ENCODE measurements around the gene DDI2.

The DDI2 gene

DNA sequence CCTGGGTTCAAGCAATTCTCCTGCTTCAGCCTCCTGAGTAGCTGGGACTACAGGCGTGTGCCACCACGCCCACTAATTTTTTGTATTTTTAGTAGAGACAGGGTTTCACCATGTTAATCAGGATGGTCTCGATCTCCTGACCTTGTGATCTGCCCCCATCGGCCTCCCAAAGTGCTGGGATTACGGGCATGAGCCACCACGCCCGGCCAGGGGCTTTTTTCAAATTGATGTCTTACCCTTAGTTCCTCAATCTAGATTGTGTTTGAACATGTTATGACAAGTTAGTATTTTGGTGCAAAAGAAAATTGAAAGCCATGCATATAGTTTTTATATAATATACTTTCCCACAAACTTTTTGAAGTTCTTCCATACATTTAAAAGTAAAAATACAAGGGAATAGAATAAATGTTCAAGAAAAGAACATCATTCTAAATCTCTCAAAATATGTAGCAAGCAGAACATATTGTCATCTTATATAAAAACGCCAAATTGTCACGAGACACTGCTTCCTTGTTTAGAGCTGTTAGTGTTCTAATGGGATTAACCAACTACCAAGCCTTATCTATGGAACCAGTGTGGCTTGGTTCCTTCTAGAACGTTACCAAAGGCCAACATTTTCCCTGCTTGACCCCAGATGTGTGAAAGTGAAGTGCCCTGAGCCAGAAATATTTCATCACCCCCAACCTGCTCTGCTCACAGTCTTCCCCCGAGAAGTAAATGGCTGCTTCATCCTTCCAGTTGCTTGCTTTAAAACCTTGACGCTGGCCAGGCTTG, 57.3 kb downstream of the DDI2 start:
- Histone ChIP-seq H4K20me1 (0 out of 22 replicates have a peak, but pooled peaks cover 0 to 5% (median 0%) of the 10 kb centered on the region in 11 experiments), H3K4me1 (peaks cover 0 to 39% (median 6%) of the 10 kb centered on the region in 10 experiments; a peak in 9 of 20 replicates), H3K4me2 (peak overlapping the region in 3 of 11 experiments; percentile 19 to 74 (median 56); a peak in 5 of 22 replicates), H3K4me3 (no peak overlapping the region), H3K27ac (peak overlapping the region in 3 of 11 experiments; percentile 41 to 64 (median 41); a peak in 5 of 22 replicates), H3K36me3 (no peaks in the 10 kb centered on the region), H3K9ac (no peak overlapping the region; a peak in 1 of 22 replicates), H3K27me3 (no peaks in the 10 kb centered on the region), H3K9me3 (replicated peaks in 1 of 11) (peaks cover 0 to 4% (median 0%) of the 10 kb centered on the region in 11 experiments; a peak in 1 of 22 replicates)
- no peak for TF ChIP-seq Cebpa-rat (IDR thresholded peaks at IDR 0.05)

DNA sequence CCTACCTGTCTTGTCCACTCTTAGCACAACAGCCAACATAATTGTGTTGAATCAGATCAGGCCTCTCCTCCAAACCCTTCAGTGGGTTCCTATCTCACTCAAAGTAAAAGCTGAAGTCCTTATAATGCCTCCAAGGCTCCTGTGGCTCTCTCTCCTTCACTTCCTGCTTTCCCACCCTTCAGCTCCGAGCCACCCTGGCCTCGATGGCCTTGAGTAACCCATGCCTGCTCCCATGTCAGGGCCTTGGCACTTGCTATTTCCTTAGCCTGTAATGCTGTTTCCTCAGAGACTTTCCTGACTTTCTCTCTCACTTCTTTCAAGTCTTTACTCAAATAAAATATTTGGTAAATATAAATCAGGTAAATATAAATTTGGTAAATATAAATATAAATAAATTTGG, 58.8 kb downstream of the DDI2 start:
- H3K4me1 ChIP-seq, result peaks cover 0 to 54% (median 7%) of the 10 kb centered on the region in 10 experiments; a peak in 10 of 20 replicates
- no peaks in the 10 kb centered on the region for H3K27me3 ChIP-seq
- 0 out of 22 replicates have a peak overlapping the region, but pooled peaks of 1 of the 11 experiments have one; percentile 24 for H3K9ac ChIP-seq
- no peak overlapping the region for H3K4me3 ChIP-seq
- H4K20me1 ChIP-seq, result no peaks in the 10 kb centered on the region
- no peak overlapping the region for H3K27ac ChIP-seq
- peaks cover 0 to 7% (median 0%) of the 10 kb centered on the region in 11 experiments; a peak in 1 of 22 replicates for H3K9me3 ChIP-seq (replicated peaks in 1 of 11)
- H3K4me2 ChIP-seq, result peak overlapping the region in 2 of 11 experiments; percentile 23 to 74; a peak in 2 of 22 replicates
- H3K36me3 ChIP-seq, result no peaks in the 10 kb centered on the region
- no peak for TF ChIP-seq Cebpa-rat (IDR thresholded peaks at IDR 0.05)

GRCh38 chr1:15676688-15677661, 59.7 kb downstream of the DDI2 start:
- no peak for TF ChIP-seq Cebpa-rat (IDR thresholded peaks at IDR 0.05)
- H3K27ac ChIP-seq, result no peak overlapping the region
- H3K36me3 ChIP-seq, result no peaks in the 10 kb centered on the region

DNA sequence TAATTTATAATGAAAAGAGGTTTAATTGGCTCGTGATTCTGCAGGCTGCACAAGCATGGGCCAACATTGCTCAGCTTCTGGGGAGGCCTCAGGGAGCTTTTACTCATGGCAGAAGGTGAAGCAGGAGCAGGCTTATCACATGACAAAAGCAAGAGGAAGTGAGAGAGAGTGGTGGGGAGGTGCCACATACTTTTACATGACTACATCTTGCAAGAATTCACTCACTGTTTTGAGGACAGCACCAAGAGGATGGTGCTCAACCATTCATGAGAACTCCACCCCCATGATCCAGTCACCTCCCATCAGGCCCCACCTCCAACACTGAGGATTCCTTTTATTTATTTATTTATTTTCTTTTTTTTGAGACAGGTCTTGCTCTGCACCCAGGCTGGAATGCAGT, 61.3 kb downstream of the DDI2 start:
- Histone ChIP-seq H3K4me1 (peaks cover 23 to 80% (median 31%) of the 10 kb centered on the region in 10 experiments), H3K4me3 (no peak overlapping the region), H3K27ac (no peak overlapping the region), H3K4me2 (peak overlapping the region in 4 of 11 experiments; percentile 13 to 72 (median 52); a peak in 6 of 22 replicates), H3K9ac (no peak overlapping the region), H3K9me3 (replicated peaks in 1 of 11) (peaks cover 0 to 7% (median 0%) of the 10 kb centered on the region in 11 experiments; a peak in 1 of 22 replicates), H3K36me3 (no peaks in the 10 kb centered on the region), H3K27me3 (no peaks in the 10 kb centered on the region), H4K20me1 (no peaks in the 10 kb centered on the region)
- no peak for TF ChIP-seq Cebpa-rat (IDR thresholded peaks at IDR 0.05)

More at GRCh38 chr1:15676688-15677661, 59.7 kb downstream of the DDI2 start:
- Histone ChIP-seq H3K4me2 (no peak overlapping the region), H4K20me1 (no peaks in the 10 kb centered on the region), H3K27me3 (no peaks in the 10 kb centered on the region), H3K9me3 (replicated peaks in 1 of 11) (peaks cover 0 to 7% (median 0%) of the 10 kb centered on the region in 11 experiments; a peak in 1 of 22 replicates), H3K4me1 (peaks cover 7 to 63% (median 15%) of the 10 kb centered on the region in 10 experiments), H3K4me3 (no peak overlapping the region), H3K9ac (no peak overlapping the region)

DNA sequence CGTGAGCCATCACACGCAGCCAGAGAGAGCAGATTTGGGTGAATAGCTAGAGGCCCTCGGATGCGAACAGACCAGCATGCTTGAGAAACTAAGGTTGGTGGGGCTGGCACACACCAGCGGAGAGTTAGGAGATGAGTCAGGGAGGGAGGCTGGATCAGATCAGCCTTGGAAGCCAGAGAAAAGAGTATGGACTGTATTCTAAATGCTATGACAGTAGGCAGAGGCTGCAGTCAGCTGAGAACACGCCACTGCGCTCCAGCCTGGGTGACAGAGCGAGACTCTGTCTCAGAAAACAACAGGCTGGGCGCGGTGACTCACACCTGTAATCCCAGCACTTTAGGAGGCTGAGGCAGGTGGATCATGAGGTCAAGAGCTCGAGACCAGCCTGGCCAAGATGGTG, 62.9 kb downstream of the DDI2 start:
- H3K4me3 ChIP-seq, result no peak overlapping the region

GRCh38 chr1:15680561-15681348, 63.5 kb downstream of the DDI2 start:
- peaks cover 7 to 14% (median 12%) of the 10 kb centered on the region in 11 experiments; a peak in 18 of 22 replicates for H4K20me1 ChIP-seq
- peaks cover 35 to 67% (median 41%) of the 10 kb centered on the region in 10 experiments for H3K4me1 ChIP-seq
- H3K9ac ChIP-seq, result 0 out of 22 replicates have a peak overlapping the region, but pooled peaks of 1 of the 11 experiments have one; percentile 0
- H3K36me3 ChIP-seq, result no peaks in the 10 kb centered on the region
- peaks cover 0 to 7% (median 0%) of the 10 kb centered on the region in 11 experiments; a peak in 1 of 22 replicates for H3K9me3 ChIP-seq (replicated peaks in 1 of 11)
- no peaks in the 10 kb centered on the region for H3K27me3 ChIP-seq
- peak in 3 of 11 experiments; percentile 19 to 49 (median 39); a peak in 3 of 22 replicates for TF ChIP-seq Cebpa-rat (IDR thresholded peaks at IDR 0.05)
- no peak overlapping the region for H3K4me3 ChIP-seq
- H3K27ac ChIP-seq, result peak overlapping the region in 4 of 11 experiments; percentile 51 to 100 (median 72); a peak in 5 of 22 replicates
- peak overlapping the region in 4 of 11 experiments; percentile 60 to 98 (median 98); a peak in 6 of 22 replicates for H3K4me2 ChIP-seq

More for the DNA sequence above, 62.9 kb downstream of the DDI2 start:
- Histone ChIP-seq H3K9me3 (replicated peaks in 1 of 11) (peaks cover 0 to 7% (median 0%) of the 10 kb centered on the region in 11 experiments; a peak in 1 of 22 replicates), H3K9ac (no peak overlapping the region), H3K27me3 (no peaks in the 10 kb centered on the region), H3K4me1 (peaks cover 29 to 69% (median 35%) of the 10 kb centered on the region in 10 experiments), H4K20me1 (peaks cover 2 to 7% (median 5%) of the 10 kb centered on the region in 11 experiments; a peak in 14 of 22 replicates), H3K4me2 (peak overlapping the region in 2 of 11 experiments; percentile 60 to 97; a peak in 4 of 22 replicates), H3K27ac (peak overlapping the region in 3 of 11 experiments; percentile 51 to 63 (median 51); a peak in 5 of 22 replicates), H3K36me3 (no peaks in the 10 kb centered on the region)
- TF ChIP-seq Cebpa-rat (IDR thresholded peaks at IDR 0.05), result no peak

- Histone ChIP-seq H3K9ac (peak overlapping the region in 7 of 11 experiments; percentile 0 to 96 (median 4); a peak in 7 of 22 replicates), H3K27me3 (no peaks in the 10 kb centered on the region), H3K27ac (peak overlapping the region; percentile 16 to 100 (median 92); a peak in 18 of 22 replicates), H3K36me3 (peaks cover 0 to 6% (median 0%) of the 10 kb centered on the region in 11 experiments; a peak in 3 of 22 replicates), H3K9me3 (replicated peaks in 1 of 11) (peaks cover 0 to 7% (median 0%) of the 10 kb centered on the region in 11 experiments; a peak in 1 of 22 replicates), H3K4me3 (no peak overlapping the region), H4K20me1 (peaks cover 16 to 22% (median 20%) of the 10 kb centered on the region in 11 experiments; a peak in 20 of 22 replicates), H3K4me2 (peak overlapping the region; percentile 60 to 98 (median 97); a peak in 21 of 22 replicates), H3K4me1 (peaks cover 41 to 68% (median 50%) of the 10 kb centered on the region in 10 experiments)
- TF ChIP-seq Cebpa-rat (IDR thresholded peaks at IDR 0.05), result no peak
Measured at GRCh38 chr1:15681349-15682292, 64.4 kb downstream of the DDI2 start.

Measured in BLaER1 treated with 17β-estradiol and CSF1 and Interleukin-3, amounts not matched to agents 10 nM and 100 nM (cell line).